Measurements from ENCODE around the gene WDR81.
"Not testable (repeated sequence)": the region's sequence is repeated elsewhere in the genome, so short reads cannot be mapped to it uniquely, and the experiment has no call there.

WDR81 gene

GRCh38 chr17:1697681-1698080 lies 26.8 kb upstream of the WDR81 start:
- Histone ChIP-seq H3K4me3 (IDR thresholded peaks at IDR 0.05; ENCODE audit: insufficient read depth, low read depth, low read length) (no peak overlapping the region), H2AFZ (ENCODE audit: low read depth) (no peak overlapping the region)
- TF ChIP-seq CTCF (conservative IDR thresholded peaks at IDR 0.05; ENCODE audit: low read depth, low read length), result no peak

GRCh38 chr17:1699891-1700290 lies 24.6 kb upstream of the WDR81 start:
- H3K4me3 ChIP-seq (IDR thresholded peaks at IDR 0.05; ENCODE audit: insufficient read depth, low read depth, low read length); H3K4me1 ChIP-seq (ENCODE audit: low read depth, poor library complexity, severe bottlenecking); H4K20me1 ChIP-seq (ENCODE audit: insufficient read depth); H3K79me2 ChIP-seq (ENCODE audit: insufficient read depth, low read depth); H3K27me3 ChIP-seq (ENCODE audit: insufficient read depth, low read depth); H3K9ac ChIP-seq; H2AFZ ChIP-seq (ENCODE audit: low read depth); H3K4me2 ChIP-seq; H3K36me3 ChIP-seq (ENCODE audit: insufficient read depth); H3K27ac ChIP-seq: not testable (repeated sequence)

More at GRCh38 chr17:1697681-1698080, 26.8 kb upstream of the WDR81 start:
- Histone ChIP-seq H3K4me1 (ENCODE audit: low read depth, poor library complexity, severe bottlenecking) (no peaks in the 10 kb centered on the region), H4K20me1 (ENCODE audit: insufficient read depth) (no peaks in the 10 kb centered on the region), H3K36me3 (ENCODE audit: insufficient read depth) (no peaks in the 10 kb centered on the region), H3K27me3 (ENCODE audit: insufficient read depth, low read depth) (no peaks in the 10 kb centered on the region), H3K27ac (no peak overlapping the region), H3K4me2 (no peak overlapping the region), H3K9ac (no peak overlapping the region), H3K79me2 (ENCODE audit: insufficient read depth, low read depth) (no peaks in the 10 kb centered on the region)

DNA sequence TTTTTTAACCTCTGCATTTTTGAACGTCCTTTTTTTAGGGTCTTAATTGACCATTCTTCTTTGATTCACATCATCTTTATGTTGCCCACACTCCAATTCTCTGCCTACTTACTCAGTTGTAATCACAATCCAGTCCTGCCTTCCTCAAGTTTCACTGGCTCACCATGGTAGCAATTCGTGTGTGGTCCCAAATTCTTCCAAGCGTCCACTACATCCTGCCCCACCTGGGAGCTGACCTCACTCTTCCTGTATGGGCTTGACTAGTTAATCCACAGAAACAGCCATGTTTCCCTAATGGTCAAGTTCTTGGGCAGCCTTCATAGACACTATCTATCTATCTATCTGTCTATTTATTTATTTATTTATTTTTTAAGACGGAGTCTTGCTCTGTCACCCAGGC lies 21.4 kb upstream of the WDR81 start:
- H3K4me2 ChIP-seq, result no peak overlapping the region
- H3K27me3 ChIP-seq (ENCODE audit: insufficient read depth, low read depth), result no peaks in the 10 kb centered on the region
- H3K4me1 ChIP-seq (ENCODE audit: low read depth, poor library complexity, severe bottlenecking), result no peaks in the 10 kb centered on the region
- no peak for TF ChIP-seq CTCF (conservative IDR thresholded peaks at IDR 0.05; ENCODE audit: low read depth, low read length)
- no peak overlapping the region for H3K27ac ChIP-seq
- H3K4me3 ChIP-seq (IDR thresholded peaks at IDR 0.05; ENCODE audit: insufficient read depth, low read depth, low read length), result no peak overlapping the region
- no peaks in the 10 kb centered on the region for H3K36me3 ChIP-seq (ENCODE audit: insufficient read depth)
- H2AFZ ChIP-seq (ENCODE audit: low read depth), result no peak overlapping the region
- no peaks in the 10 kb centered on the region for H3K79me2 ChIP-seq (ENCODE audit: insufficient read depth, low read depth)
- H3K9ac ChIP-seq, result no peak overlapping the region
- H4K20me1 ChIP-seq (ENCODE audit: insufficient read depth), result no peaks in the 10 kb centered on the region

DNA sequence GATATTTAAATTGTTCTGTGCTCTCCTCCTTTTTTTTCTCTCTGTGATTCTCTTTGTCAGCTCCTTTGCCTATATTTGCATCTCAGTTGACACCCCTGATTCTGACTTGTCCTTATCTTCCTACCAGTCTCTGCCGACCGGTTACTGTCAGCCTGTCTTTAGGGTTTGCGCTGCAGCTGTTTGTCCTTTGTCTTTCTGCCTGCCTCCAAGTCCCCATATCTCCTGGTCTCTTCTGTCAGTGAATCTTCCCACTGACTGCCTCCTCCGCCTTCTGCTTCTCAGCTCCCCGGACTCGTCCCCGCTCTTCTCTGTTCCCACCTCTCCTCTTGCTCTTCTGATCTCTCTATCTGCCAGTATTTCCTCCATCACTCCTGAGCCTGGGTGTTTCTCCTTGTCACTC lies 19.5 kb upstream of the WDR81 start:
- Histone ChIP-seq H3K36me3 (ENCODE audit: insufficient read depth) (no peaks in the 10 kb centered on the region), H3K4me1 (ENCODE audit: low read depth, poor library complexity, severe bottlenecking) (no peaks in the 10 kb centered on the region), H3K79me2 (ENCODE audit: insufficient read depth, low read depth) (no peaks in the 10 kb centered on the region), H4K20me1 (ENCODE audit: insufficient read depth) (no peaks in the 10 kb centered on the region), H3K9ac (no peak overlapping the region), H3K27me3 (ENCODE audit: insufficient read depth, low read depth) (no peaks in the 10 kb centered on the region), H2AFZ (ENCODE audit: low read depth) (no peak overlapping the region), H3K4me3 (IDR thresholded peaks at IDR 0.05; ENCODE audit: insufficient read depth, low read depth, low read length) (no peak overlapping the region), H3K27ac (no peak overlapping the region), H3K4me2 (no peak overlapping the region)
- no peak for TF ChIP-seq CTCF (conservative IDR thresholded peaks at IDR 0.05; ENCODE audit: low read depth, low read length)

DNA sequence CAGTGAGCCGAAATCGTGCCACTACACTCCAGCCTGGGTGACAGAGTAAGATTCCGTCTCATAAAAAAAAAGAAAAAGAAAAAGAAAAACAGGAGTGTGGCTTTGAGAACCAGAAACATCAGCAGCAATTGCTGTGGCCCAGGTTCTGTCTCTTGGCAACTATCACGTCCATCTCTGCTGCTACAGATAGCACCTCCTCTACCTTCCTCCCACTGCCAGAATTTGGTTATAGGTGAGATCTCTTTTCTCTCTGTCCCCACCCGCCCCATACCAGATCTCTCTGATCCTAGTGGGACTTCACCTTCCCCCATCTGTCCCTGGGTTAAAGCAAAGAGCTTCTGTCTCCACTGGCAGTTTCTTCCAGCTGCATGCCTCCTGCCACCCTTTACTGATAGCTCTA lies 17.4 kb upstream of the WDR81 start:
- Histone ChIP-seq H3K36me3 (ENCODE audit: insufficient read depth) (no peaks in the 10 kb centered on the region), H2AFZ (ENCODE audit: low read depth) (no peak overlapping the region), H4K20me1 (ENCODE audit: insufficient read depth) (no peaks in the 10 kb centered on the region), H3K4me1 (ENCODE audit: low read depth, poor library complexity, severe bottlenecking) (no peaks in the 10 kb centered on the region), H3K27me3 (ENCODE audit: insufficient read depth, low read depth) (no peaks in the 10 kb centered on the region), H3K4me2 (no peak overlapping the region), H3K79me2 (ENCODE audit: insufficient read depth, low read depth) (no peaks in the 10 kb centered on the region), H3K27ac (no peak overlapping the region), H3K4me3 (IDR thresholded peaks at IDR 0.05; ENCODE audit: insufficient read depth, low read depth, low read length) (no peak overlapping the region), H3K9ac (no peak overlapping the region)
- no peak for TF ChIP-seq CTCF (conservative IDR thresholded peaks at IDR 0.05; ENCODE audit: low read depth, low read length)

GRCh38 chr17:1708791-1709346 lies 15.6 kb upstream of the WDR81 start:
- H3K9ac ChIP-seq; H3K27me3 ChIP-seq (ENCODE audit: insufficient read depth, low read depth); H3K79me2 ChIP-seq (ENCODE audit: insufficient read depth, low read depth); H4K20me1 ChIP-seq (ENCODE audit: insufficient read depth); H3K4me1 ChIP-seq (ENCODE audit: low read depth, poor library complexity, severe bottlenecking); H3K36me3 ChIP-seq (ENCODE audit: insufficient read depth); H2AFZ ChIP-seq (ENCODE audit: low read depth); H3K4me2 ChIP-seq; H3K4me3 ChIP-seq (IDR thresholded peaks at IDR 0.05; ENCODE audit: insufficient read depth, low read depth, low read length); H3K27ac ChIP-seq: not testable (repeated sequence)
